Activated CD8-positive, alpha-beta memory T cell treated with anti-CD3 and anti-CD28 coated beads for 4 hours (primary cell): ENCODE data around the gene CDC27.
"Not testable (repeated sequence)": the region's sequence is repeated elsewhere in the genome, so short reads cannot be mapped to it uniquely, and the experiment has no call there.

Experiments
- DNase-seq, 2 donors: peaks; one replicate each; pipeline ENCODE4 v3.0.0-alpha.2; 2020; ENCODE audit warnings: low read depth in 2 of 2

The CDC27 gene

DNA sequence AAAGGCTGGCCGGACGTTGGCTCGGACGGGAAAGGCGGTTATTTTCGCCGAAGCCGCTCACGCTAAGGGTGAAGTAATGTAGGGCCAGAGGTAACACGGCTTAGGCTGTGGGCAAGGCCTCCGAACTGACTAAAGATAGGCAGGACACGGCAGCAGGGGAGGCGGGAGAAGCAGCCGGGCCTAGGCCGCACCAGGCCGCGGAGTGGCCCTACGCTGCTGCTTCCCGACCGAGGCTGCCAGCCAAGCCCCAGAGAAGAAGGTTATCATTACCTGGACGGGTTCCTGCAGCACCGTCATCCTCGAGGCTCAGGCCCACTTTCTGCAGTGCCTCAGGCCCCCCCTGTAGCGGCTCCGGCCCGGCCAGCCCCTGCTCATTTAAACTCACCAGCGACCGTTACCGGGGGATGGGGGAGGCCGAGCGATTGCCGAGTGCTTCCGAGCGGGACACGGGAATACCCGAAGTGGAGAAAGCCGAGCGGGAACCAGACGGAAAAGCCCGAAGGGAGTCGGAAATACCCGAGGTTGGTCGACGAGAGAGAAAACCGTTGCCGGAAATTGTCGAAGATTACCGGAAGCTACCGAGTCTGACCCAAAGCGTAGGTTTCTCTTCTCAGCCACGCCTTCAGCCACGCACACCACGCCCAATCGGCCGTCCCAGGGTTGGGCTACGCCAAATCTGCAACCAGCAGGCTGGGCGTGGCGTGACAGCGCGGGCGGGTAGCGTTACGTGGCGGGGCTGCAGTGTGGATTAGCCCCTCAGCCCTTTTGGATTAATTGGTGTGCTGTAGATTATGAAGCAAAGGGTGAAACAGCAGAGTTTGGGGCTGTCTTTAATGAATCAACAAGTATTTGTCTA lies at the start of gene CDC27:
TSS of gene CDC27 (minus strand) at position 420 of the 856 bp plus-strand sequence. CDS start at position 297, 123 bp downstream.
- DNase-seq, result peak; percentile 98 to 99

DNA sequence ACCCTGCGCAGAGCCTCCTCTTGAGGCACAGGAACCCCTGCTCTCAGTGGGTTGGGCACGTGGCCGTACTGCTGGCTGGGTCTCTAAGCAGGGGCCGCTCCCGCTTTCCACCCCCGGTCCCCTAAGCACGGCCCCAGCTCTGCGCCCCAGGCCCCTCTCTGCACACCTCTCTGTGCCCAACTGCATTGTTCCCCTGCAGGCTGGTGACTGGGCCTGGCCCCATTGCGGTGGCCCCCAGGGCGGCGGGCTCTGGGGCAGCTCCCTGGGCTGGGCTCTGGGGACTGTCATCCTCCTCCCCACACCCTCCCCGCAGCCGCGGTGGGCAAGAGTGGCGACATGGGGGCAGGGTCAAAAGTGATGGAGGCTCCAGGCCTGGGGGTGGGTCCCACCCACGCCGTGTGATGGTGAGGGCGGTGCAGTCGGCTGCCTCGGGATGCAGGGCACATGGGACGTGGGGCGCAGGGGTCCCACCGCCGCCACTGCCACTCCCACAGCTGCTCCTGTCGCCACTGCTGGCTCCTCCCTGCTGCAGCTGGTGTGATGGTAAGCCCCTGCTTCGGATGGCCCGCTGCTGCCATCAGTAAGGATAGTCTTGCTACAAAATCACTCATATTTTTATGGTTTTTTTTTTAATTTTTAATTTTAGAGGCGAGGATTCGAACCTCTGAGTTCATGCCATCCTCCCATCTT lies 49.4 kb upstream of the CDC27 start:
- DNase-seq, result no peak

GRCh38 chr17:47237841-47238240 lies 48.7 kb upstream of the CDC27 start:
- no peak for DNase-seq

- no peak for DNase-seq
These were observed 46.8 kb upstream of the CDC27 start for GRCh38 chr17:47235923-47236322.

GRCh38 chr17:47235506-47235905 lies 46.4 kb upstream of the CDC27 start:
- DNase-seq, result no peak

DNA sequence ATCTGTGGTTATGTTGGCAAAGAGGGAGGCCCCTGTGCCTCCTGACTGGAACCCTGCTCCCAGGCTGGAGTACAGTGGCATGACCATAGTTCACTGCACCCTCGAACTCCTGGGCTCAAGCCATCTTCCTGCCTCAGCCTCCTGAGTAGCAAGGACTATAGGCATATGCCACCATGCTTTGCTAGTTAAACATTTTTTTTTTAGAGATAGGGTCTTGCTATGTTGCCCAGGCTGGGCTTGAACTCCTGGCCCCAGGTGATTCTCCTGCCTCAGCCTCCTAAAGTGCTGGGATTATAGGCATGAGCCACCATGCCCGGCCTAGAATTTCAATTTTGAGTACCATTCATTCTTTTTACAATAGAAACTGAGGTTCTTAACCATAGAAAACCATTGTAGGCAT lies 43.4 kb upstream of the CDC27 start:
- DNase-seq, result no peak

- DNase-seq, result no peak
These were observed 42.8 kb upstream of the CDC27 start for GRCh38 chr17:47231866-47232265.

- DNase-seq, result no peak
These were observed 42.2 kb upstream of the CDC27 start for GRCh38 chr17:47231334-47231733.

GRCh38 chr17:47230864-47231263 lies 41.8 kb upstream of the CDC27 start:
- DNase-seq, result no peak

GRCh38 chr17:47229535-47230443 lies 40.7 kb upstream of the CDC27 start:
- peak; percentile 45 to 62 for DNase-seq

- no peak for DNase-seq
These were observed 38.8 kb upstream of the CDC27 start for GRCh38 chr17:47227862-47228261.

- DNase-seq, result no peak
These were observed 37.0 kb upstream of the CDC27 start for GRCh38 chr17:47225911-47226688.

GRCh38 chr17:47225436-47225858 lies 36.4 kb upstream of the CDC27 start:
- DNase-seq, result no peak

- no peak for DNase-seq
These were observed 35.9 kb upstream of the CDC27 start for GRCh38 chr17:47224966-47225365.

DNA sequence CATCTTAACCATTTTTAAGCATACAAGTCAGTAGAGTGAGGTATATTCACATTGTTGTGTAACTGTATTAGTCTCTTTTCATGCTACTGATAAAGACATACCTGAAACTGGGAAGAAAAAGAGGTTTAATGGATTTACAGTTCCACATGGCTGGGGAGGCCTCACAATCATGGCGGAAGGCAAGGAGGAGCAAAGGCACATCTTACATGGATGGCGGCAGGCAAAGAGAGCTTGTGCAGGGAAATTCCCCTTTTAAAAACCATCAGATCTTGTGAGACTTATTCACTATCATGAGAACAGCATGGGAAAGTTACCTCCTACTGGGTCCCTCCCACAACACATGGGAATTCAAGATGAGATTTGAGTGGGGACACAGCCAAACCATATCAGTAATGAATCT lies 35.0 kb upstream of the CDC27 start:
- DNase-seq, result not testable (repeated sequence)

- DNase-seq, result no peak
These were observed 34.4 kb upstream of the CDC27 start for GRCh38 chr17:47223460-47223859.

DNA sequence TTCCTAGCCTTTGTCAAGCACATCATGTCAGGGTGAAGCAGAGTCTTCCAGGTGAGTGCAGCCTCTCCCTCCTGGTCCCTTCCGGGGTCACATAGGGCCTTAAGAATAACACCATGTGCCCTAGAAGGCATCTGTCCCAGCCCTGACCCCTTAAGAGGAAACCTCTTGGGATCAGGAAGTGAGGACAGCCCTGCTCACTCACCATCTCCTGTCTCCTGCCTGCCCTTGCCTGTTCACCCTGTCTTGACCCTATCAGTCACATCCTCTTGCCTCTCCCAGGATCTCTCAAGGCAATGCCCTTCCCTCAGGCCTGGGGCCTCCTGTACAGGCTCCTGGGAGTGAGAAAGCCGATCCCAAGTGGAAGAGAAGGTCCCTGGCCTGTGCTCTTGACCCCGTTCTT lies 33.9 kb upstream of the CDC27 start:
- no peak for DNase-seq

- DNase-seq, result no peak
These were observed 33.0 kb upstream of the CDC27 start for GRCh38 chr17:47222047-47222446.

DNA sequence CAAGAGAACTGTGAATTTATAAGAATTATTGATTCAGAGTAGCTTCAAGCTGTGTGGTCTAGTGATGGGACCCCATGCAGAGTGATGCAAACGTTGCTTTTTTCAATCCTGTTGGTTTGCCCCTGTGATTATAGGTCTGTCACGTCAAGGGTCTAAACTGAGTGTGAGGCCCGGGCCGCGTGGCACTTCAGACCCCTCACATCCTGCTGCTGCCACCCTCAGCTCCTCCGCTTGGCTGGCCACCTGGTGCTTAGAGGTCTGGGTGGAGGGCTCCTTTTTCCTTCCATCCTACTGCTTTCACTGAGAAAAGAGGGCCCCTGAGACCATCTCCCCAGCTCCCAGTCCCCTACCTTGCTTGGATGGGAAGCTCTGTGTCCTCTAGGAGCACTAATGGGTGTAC lies 32.1 kb upstream of the CDC27 start:
- DNase-seq, result no peak

DNA sequence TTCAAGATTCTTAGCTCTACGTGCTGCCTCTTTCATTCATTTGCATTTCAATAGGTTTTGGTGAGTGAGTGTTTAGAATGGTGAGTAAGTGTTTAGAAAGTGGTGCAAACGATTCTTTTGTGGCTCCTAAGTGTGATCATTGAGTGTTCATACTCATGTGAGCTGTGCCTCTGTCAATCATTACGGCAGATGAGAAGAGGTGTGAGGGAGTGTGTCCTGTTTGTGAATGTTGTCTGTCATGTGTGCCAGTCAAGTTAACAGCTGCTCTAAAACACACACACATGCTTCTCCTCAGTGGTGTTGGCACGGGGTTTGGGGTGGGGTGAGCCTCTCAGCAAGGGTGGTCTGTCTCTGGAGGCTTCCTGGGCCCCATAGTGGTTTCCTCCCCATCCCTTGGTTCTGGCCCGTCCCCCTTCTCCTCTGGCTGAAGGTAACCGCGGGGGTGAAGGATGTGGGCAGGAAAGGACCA lies 31.5 kb upstream of the CDC27 start:
- no peak for DNase-seq
